Measurements from ENCODE around the gene ZNF35.

Gene ZNF35

DNA sequence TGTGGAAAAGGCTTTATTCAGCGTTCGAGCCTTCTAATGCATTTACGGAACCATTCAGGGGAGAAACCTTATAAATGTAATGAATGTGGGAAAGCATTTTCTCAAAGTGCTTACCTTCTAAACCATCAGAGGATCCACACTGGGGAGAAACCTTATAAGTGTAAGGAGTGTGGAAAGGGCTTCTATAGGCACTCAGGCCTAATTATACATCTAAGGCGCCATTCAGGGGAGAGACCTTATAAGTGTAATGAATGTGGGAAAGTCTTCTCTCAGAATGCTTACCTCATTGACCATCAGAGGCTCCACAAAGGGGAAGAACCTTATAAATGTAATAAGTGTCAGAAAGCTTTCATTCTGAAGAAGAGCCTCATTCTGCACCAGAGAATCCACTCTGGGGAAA is 6.2 kb upstream of the ZNF35 start:
- no peak for TF ChIP-seq CTCF (IDR thresholded peaks at IDR 0.05; ENCODE audit: low read depth, low read length)
- no peak for DNase-seq (ENCODE audit: low read depth, low spot score)
- in situ Hi-C loops (cut with HindIII; ENCODE audit: low sequenced_read_pairs): no loop called here
- no peak overlapping the region for H3K4me3 ChIP-seq (ENCODE audit: low read depth, low read length)

DNA sequence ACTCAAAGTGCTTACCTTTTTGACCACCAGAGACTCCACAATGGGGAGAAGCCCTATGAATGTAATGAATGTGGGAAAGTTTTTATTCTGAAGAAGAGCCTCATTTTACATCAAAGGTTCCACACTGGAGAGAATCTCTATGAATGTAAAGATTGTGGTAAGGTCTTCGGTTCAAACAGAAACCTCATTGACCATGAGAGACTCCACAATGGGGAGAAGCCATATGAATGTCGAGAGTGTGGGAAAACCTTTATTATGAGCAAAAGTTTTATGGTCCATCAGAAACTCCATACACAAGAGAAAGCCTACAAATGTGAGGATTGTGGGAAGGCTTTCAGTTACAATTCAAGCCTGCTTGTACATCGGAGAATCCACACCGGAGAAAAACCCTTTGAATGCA is 5.5 kb upstream of the ZNF35 start:
- in situ Hi-C loops (cut with HindIII; ENCODE audit: low sequenced_read_pairs): no loop called here
- no peak for TF ChIP-seq CTCF (IDR thresholded peaks at IDR 0.05; ENCODE audit: low read depth, low read length)
- H3K4me3 ChIP-seq (ENCODE audit: low read depth, low read length): no peak overlapping the region
- no peak for DNase-seq (ENCODE audit: low read depth, low spot score)

- TF ChIP-seq CTCF (IDR thresholded peaks at IDR 0.05; ENCODE audit: low read depth, low read length): no peak
- no peak for DNase-seq (ENCODE audit: low read depth, low spot score)
- H3K4me3 ChIP-seq (ENCODE audit: low read depth, low read length): no peak overlapping the region
- in situ Hi-C loops (cut with HindIII; ENCODE audit: low sequenced_read_pairs): no loop called here
Observed at GRCh38 chr3:44647771-44648170, 761 bp upstream of the ZNF35 start.

- in situ Hi-C loops (cut with HindIII; ENCODE audit: low sequenced_read_pairs): no loop called here
- DNase-seq (ENCODE audit: low read depth, low spot score): no peak
- H3K4me3 ChIP-seq (ENCODE audit: low read depth, low read length): peak overlapping the region; percentile 92
- TF ChIP-seq CTCF (IDR thresholded peaks at IDR 0.05; ENCODE audit: low read depth, low read length): no peak
Observed at GRCh38 chr3:44649709-44650108, 1.2 kb downstream of the ZNF35 start.

- TF ChIP-seq CTCF (IDR thresholded peaks at IDR 0.05; ENCODE audit: low read depth, low read length): no peak
- in situ Hi-C loops (cut with HindIII; ENCODE audit: low sequenced_read_pairs): no loop called here
- DNase-seq (ENCODE audit: low read depth, low spot score): no peak
- no peak overlapping the region for H3K4me3 ChIP-seq (ENCODE audit: low read depth, low read length)
Observed at GRCh38 chr3:44654039-44654438, 5.5 kb downstream of the ZNF35 start.

- TF ChIP-seq CTCF (IDR thresholded peaks at IDR 0.05; ENCODE audit: low read depth, low read length): no peak
- no peak overlapping the region for H3K4me3 ChIP-seq (ENCODE audit: low read depth, low read length)
- DNase-seq (ENCODE audit: low read depth, low spot score): no peak
- in situ Hi-C loops (cut with HindIII; ENCODE audit: low sequenced_read_pairs): no loop called here
Observed at GRCh38 chr3:44659015-44659414, 10.5 kb downstream of the ZNF35 start.

- DNase-seq (ENCODE audit: low read depth, low spot score): no peak
- in situ Hi-C loops (cut with HindIII; ENCODE audit: low sequenced_read_pairs): no loop called here
Observed at GRCh38 chr3:44659434-44659833, 10.9 kb downstream of the ZNF35 start.

More at GRCh38 chr3:44659434-44659833, 10.9 kb downstream of the ZNF35 start:
- no peak for TF ChIP-seq CTCF (IDR thresholded peaks at IDR 0.05; ENCODE audit: low read depth, low read length)
- no peak overlapping the region for H3K4me3 ChIP-seq (ENCODE audit: low read depth, low read length)
